ENCODE data around the gene ZBED6. TPM values are rescaled to one million over a fixed set of nuclear protein-coding genes. Genes with fewer than 3 reads are reported as not detected.

Gene ZBED6
- total RNA-seq, 3 donors from 2014 or later (not counting 1 experiment from before 2014, with no cell fraction given), result 36.4 to 41.3 (median 39.8) TPM

DNA sequence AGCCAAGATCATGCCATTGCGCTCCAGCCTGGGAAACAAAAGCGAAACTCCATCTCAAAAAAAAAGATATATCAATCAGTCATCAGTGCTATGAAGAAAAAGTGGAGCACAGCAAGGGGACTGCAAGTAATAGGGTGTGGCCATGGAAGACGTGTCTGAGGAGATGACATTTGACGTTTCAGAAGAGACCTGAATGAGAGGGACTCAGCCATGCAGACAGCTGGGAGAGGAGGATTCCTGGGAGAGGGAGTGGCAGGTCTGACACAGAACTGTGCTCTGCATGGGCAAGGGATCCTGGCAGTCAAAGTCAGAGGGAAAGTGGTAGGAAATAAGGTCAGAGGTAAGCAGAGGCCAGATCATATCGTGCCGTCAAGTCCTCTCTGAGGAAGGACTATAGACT, 27.2 kb upstream of the ZBED6 start:
- Mint-ChIP-seq H3K9me3 (no peaks in the 10 kb centered on the region), H3K27me3 (ENCODE audit: low read depth in 2 of 2) (no peaks in the 10 kb centered on the region), H3K27ac (peak overlapping the region; percentile 71 to 86), H3K4me3 (peak overlapping the region; percentile 71), H3K36me3 (no peaks in the 10 kb centered on the region), H3K4me1 (peaks cover 61 to 63% of the 10 kb centered on the region in 2 donors)
- Histone ChIP-seq H3K27ac (ENCODE audit: low read length) (peak overlapping the region; percentile 17), H3K27me3 (ENCODE audit: control insufficient read depth, insufficient read depth, low read length) (no peaks in the 10 kb centered on the region), H3K9me3 (ENCODE audit: control insufficient read depth, insufficient read depth, low read length) (no peaks in the 10 kb centered on the region), H3K4me3 (ENCODE audit: low read length) (no peak overlapping the region), H3K36me3 (ENCODE audit: control insufficient read depth, insufficient read depth, low read length) (peaks cover 30% of the 10 kb centered on the region), H3K4me1 (ENCODE audit: control insufficient read depth, insufficient read depth, low read length) (peaks cover 58% of the 10 kb centered on the region)
- TF ChIP-seq, protein P1, sequence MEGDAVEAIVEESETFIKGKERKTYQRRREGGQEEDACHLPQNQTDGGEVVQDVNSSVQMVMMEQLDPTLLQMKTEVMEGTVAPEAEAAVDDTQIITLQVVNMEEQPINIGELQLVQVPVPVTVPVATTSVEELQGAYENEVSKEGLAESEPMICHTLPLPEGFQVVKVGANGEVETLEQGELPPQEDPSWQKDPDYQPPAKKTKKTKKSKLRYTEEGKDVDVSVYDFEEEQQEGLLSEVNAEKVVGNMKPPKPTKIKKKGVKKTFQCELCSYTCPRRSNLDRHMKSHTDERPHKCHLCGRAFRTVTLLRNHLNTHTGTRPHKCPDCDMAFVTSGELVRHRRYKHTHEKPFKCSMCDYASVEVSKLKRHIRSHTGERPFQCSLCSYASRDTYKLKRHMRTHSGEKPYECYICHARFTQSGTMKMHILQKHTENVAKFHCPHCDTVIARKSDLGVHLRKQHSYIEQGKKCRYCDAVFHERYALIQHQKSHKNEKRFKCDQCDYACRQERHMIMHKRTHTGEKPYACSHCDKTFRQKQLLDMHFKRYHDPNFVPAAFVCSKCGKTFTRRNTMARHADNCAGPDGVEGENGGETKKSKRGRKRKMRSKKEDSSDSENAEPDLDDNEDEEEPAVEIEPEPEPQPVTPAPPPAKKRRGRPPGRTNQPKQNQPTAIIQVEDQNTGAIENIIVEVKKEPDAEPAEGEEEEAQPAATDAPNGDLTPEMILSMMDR (IDR thresholded peaks at IDR 0.05), result no peak
- DNase-seq (peak in 1 of 2 donors; percentile 23), ATAC-seq (no peak)
- intact Hi-C loops (cut with micrococcal nuclease), result loop anchor here (5.0 to 10.0 kb wide), 2 partner anchors 113 to 481 kb away; no protein-coding TSS in a partner anchor
- 76% methylated on average over 4 of the region's 6 CpGs for WGBS (ENCODE audit: insufficient coverage)

DNA sequence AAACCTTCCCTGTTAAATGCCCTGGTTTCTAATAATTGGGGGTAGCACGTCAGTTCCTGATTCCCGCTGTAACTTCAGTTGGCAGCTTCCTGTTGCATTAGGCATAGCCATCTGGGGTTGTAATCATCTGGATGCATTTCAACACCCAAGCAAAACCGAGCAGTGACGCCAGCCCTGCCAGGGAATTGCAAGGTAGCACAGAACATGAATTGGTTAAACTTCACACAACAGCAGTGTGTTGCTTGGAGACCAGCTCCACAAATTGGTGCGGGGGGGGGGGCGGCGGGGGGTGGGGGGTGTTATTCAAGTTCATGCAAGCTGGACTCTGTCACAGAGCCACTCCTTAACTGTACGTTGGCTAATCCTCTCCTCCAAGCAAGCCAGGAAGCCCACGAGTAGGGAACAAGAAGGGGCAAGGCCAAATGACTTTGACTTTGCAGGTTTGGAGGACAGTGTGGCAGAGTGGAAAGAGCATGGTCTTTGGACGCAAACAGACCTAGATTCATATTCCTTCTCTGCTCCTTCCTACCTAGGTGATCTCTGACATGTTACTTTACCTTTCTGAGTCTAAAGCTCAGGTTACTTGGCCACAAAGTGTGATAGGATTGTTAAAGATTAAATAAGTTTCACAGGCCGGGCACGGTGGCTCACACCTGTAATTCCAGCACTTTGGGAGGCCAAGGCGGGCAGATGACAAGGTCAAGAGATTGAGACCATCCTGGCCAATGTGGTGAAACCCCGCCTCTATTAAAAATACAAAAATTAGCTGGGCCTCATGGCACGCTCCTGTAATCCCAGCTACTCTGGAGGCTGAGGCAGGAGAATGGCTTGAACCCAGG, 25.7 kb upstream of the ZBED6 start:
- H3K36me3 ChIP-seq (ENCODE audit: control insufficient read depth, insufficient read depth, low read length), result peaks cover 41% of the 10 kb centered on the region
- H3K4me3 Mint-ChIP-seq, result peak overlapping the region; percentile 71
- no peaks in the 10 kb centered on the region for H3K27me3 Mint-ChIP-seq (ENCODE audit: low read depth in 2 of 2)
- TF ChIP-seq, protein P1 (IDR thresholded peaks at IDR 0.05), result no peak
- no peak overlapping the region for H3K4me3 ChIP-seq (ENCODE audit: low read length)
- H3K27ac ChIP-seq (ENCODE audit: low read length), result peak overlapping the region; percentile 42
- H3K9me3 Mint-ChIP-seq, result no peaks in the 10 kb centered on the region
- H3K27ac Mint-ChIP-seq, result peak overlapping the region; percentile 71 to 86
- 70% methylated on average over 12 of the region's 15 CpGs for WGBS (ENCODE audit: insufficient coverage)
- DNase-seq (peak in 1 of 2 donors; percentile 26), ATAC-seq (peak in 2 of 3 donors; percentile 9 to 24)
- no peaks in the 10 kb centered on the region for H3K36me3 Mint-ChIP-seq
- peaks cover 43% of the 10 kb centered on the region for H3K4me1 ChIP-seq (ENCODE audit: control insufficient read depth, insufficient read depth, low read length)
- intact Hi-C loops (cut with micrococcal nuclease), result loop anchor here (1.0 to 10.0 kb wide), 3 partner anchors 115 to 482 kb away; partner anchors contain the start of gene ATP2B4
- no peaks in the 10 kb centered on the region for H3K27me3 ChIP-seq (ENCODE audit: control insufficient read depth, insufficient read depth, low read length)
- peaks cover 46 to 49% of the 10 kb centered on the region in 2 donors for H3K4me1 Mint-ChIP-seq
- H3K9me3 ChIP-seq (ENCODE audit: control insufficient read depth, insufficient read depth, low read length), result no peaks in the 10 kb centered on the region

DNA sequence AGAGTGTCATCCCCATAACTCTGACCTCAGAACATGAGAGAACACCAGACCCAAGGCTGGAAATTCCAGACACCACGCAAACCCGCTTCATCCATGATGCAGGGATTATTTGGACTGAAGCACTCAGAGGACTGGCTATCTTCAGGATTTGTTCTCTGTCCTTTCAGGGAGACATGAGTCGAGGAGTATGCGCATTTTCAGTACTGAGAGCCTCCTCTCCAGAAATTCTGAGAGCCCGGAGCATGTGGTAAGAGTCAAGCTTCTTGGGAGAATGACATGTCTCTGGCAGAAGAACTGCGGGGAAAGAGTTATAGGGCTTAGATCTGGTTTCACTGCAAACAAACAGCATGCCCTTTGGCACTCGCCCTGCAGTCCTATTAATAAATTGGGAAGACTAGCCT, 23.5 kb upstream of the ZBED6 start:
- no peaks in the 10 kb centered on the region for H3K36me3 Mint-ChIP-seq
- TF ChIP-seq, protein P1 (IDR thresholded peaks at IDR 0.05), result no peak
- Histone ChIP-seq H3K4me1 (ENCODE audit: control insufficient read depth, insufficient read depth, low read length) (peaks cover 36% of the 10 kb centered on the region), H3K9me3 (ENCODE audit: control insufficient read depth, insufficient read depth, low read length) (no peaks in the 10 kb centered on the region), H3K27ac (ENCODE audit: low read length) (no peak overlapping the region), H3K36me3 (ENCODE audit: control insufficient read depth, insufficient read depth, low read length) (peaks cover 49% of the 10 kb centered on the region), H3K4me3 (ENCODE audit: low read length) (no peak overlapping the region), H3K27me3 (ENCODE audit: control insufficient read depth, insufficient read depth, low read length) (no peaks in the 10 kb centered on the region)
- intact Hi-C loops (cut with micrococcal nuclease), result no loop called here
- ATAC-seq (no peak), DNase-seq (no peak)
- peaks cover 45 to 47% of the 10 kb centered on the region in 2 donors for H3K4me1 Mint-ChIP-seq
- no peaks in the 10 kb centered on the region for H3K9me3 Mint-ChIP-seq
- H3K27me3 Mint-ChIP-seq (ENCODE audit: low read depth in 2 of 2), result no peaks in the 10 kb centered on the region
- H3K4me3 Mint-ChIP-seq, result no peak overlapping the region
- peak overlapping the region; percentile 71 to 86 for H3K27ac Mint-ChIP-seq
- WGBS (ENCODE audit: insufficient coverage), result 99% methylated on average over 6 of the region's 7 CpGs

Data from natural killer cell (primary cell).